ENCODE data around the gene KCNJ10.

The KCNJ10 gene

DNA sequence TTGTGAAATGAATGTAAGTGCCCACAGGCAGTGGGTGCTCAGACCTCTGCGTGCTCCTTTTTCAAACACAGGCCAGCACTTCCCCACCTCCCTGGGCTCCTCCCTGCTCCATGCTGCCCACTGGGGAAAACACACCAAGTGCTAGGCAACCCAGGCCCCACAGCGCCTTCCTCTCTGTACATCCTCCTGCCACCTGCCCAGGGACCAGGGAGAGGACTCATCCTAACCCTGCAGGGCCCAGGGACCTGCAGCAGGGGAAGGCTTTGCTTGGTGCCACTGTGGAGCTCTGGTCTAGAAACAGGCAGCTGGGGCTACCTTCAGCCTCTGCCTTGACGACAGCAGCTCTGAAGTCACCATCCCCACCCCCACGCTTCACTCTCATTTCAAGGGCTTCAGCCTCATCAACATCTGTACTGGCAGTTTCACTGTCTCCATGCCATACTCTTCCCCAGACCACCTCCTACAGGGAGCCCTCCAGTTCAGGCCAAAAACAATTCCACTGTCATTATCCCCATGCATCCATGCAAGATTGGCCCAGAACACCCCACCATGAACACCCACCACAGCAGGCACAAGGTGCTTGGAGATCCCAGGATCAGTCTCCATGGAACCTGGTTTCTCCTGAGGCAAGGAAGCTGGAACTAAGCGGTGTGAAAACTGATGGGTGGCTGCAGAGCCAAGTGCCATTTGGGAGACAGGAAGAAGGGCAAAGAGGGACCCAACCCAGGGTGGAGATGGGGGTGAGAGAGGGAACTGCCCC lies 27.4 kb upstream of the KCNJ10 start:
- TF ChIP-seq, protein P1, sequence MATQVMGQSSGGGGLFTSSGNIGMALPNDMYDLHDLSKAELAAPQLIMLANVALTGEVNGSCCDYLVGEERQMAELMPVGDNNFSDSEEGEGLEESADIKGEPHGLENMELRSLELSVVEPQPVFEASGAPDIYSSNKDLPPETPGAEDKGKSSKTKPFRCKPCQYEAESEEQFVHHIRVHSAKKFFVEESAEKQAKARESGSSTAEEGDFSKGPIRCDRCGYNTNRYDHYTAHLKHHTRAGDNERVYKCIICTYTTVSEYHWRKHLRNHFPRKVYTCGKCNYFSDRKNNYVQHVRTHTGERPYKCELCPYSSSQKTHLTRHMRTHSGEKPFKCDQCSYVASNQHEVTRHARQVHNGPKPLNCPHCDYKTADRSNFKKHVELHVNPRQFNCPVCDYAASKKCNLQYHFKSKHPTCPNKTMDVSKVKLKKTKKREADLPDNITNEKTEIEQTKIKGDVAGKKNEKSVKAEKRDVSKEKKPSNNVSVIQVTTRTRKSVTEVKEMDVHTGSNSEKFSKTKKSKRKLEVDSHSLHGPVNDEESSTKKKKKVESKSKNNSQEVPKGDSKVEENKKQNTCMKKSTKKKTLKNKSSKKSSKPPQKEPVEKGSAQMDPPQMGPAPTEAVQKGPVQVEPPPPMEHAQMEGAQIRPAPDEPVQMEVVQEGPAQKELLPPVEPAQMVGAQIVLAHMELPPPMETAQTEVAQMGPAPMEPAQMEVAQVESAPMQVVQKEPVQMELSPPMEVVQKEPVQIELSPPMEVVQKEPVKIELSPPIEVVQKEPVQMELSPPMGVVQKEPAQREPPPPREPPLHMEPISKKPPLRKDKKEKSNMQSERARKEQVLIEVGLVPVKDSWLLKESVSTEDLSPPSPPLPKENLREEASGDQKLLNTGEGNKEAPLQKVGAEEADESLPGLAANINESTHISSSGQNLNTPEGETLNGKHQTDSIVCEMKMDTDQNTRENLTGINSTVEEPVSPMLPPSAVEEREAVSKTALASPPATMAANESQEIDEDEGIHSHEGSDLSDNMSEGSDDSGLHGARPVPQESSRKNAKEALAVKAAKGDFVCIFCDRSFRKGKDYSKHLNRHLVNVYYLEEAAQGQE (IDR thresholded peaks at IDR 0.05; ENCODE audit: low read depth), result no peak
- TF ChIP-seq CREB1 (IDR thresholded peaks at IDR 0.05; ENCODE audit: low read depth) (no peak), FOXM1 (IDR thresholded peaks at IDR 0.05; ENCODE audit: borderline replicate concordance, low read depth) (no peak), TAF1 (IDR thresholded peaks at IDR 0.05; ENCODE audit: low read depth) (no peak), NFIC (IDR thresholded peaks at IDR 0.05) (no peak), TCF12 (IDR thresholded peaks at IDR 0.05; ENCODE audit: low read depth) (no peak), EP300 (IDR thresholded peaks at IDR 0.05; ENCODE audit: borderline replicate concordance) (no peak), YY1 (IDR thresholded peaks at IDR 0.05; ENCODE audit: low read depth) (no peak), TEAD4 (IDR thresholded peaks at IDR 0.05) (no peak), EGR1 (IDR thresholded peaks at IDR 0.05) (no peak), RAD21 (IDR thresholded peaks at IDR 0.05; ENCODE audit: low read depth) (no peak), CEBPB (IDR thresholded peaks at IDR 0.05) (no peak), ZBTB7A (IDR thresholded peaks at IDR 0.05; ENCODE audit: low read depth) (no peak)
- TF ChIP-seq, protein P2, sequence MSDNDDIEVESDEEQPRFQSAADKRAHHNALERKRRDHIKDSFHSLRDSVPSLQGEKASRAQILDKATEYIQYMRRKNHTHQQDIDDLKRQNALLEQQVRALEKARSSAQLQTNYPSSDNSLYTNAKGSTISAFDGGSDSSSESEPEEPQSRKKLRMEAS (IDR thresholded peaks at IDR 0.05), result no peak
- TF ChIP-seq, protein P3, sequence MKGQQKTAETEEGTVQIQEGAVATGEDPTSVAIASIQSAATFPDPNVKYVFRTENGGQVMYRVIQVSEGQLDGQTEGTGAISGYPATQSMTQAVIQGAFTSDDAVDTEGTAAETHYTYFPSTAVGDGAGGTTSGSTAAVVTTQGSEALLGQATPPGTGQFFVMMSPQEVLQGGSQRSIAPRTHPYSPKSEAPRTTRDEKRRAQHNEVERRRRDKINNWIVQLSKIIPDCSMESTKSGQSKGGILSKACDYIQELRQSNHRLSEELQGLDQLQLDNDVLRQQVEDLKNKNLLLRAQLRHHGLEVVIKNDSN (IDR thresholded peaks at IDR 0.05), result no peak

DNA sequence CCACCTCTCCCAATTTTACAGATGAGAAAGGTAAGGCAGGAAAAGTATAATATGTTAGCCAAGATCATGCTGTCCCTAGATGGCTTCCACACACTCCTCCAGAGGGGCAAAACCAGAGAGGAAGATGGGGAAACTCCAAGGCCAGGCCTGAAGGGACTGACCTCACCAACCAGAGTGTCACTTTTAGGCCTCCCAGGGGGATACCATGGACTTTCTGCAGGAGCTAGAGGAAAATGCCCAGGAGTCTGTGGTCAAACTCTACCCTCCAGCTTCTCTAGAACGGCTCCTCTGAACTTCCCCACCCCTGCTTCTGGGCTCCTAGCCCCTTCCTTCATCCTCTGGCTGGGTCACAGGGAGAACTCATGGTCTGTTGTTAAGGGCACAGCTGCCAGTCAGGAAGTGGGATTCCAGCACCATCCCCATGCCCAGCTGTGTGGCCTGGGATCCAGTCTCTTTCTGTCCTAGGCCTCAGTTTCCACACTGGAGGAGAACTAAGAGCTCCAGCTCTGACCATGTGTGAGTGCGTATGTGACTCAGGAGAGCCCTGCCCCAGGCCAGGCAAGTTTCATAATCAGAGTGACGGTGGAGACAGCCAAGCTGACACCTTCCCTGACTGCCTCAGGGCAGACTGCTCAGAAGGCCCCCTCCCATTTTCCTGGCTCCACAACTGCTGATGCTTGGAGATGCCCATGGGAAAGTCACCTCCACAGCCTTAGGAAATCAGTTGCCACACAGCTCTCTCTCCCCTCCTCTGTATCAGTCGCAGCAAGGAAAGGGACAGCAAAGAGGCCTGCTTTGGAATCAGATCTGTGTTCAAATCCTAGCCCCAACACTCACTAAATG lies 26.5 kb upstream of the KCNJ10 start:
- TF ChIP-seq, protein P2 (IDR thresholded peaks at IDR 0.05), result no peak
- TF ChIP-seq, protein P3 (IDR thresholded peaks at IDR 0.05), result no peak
- TF ChIP-seq FOXM1 (IDR thresholded peaks at IDR 0.05; ENCODE audit: borderline replicate concordance, low read depth) (no peak), EP300 (IDR thresholded peaks at IDR 0.05; ENCODE audit: borderline replicate concordance) (no peak), NFIC (IDR thresholded peaks at IDR 0.05) (no peak), EGR1 (IDR thresholded peaks at IDR 0.05) (no peak), TEAD4 (IDR thresholded peaks at IDR 0.05) (no peak), TCF12 (IDR thresholded peaks at IDR 0.05; ENCODE audit: low read depth) (no peak), ZBTB7A (IDR thresholded peaks at IDR 0.05; ENCODE audit: low read depth) (no peak), TAF1 (IDR thresholded peaks at IDR 0.05; ENCODE audit: low read depth) (no peak)
- TF ChIP-seq, protein P1 (IDR thresholded peaks at IDR 0.05; ENCODE audit: low read depth), result no peak

DNA sequence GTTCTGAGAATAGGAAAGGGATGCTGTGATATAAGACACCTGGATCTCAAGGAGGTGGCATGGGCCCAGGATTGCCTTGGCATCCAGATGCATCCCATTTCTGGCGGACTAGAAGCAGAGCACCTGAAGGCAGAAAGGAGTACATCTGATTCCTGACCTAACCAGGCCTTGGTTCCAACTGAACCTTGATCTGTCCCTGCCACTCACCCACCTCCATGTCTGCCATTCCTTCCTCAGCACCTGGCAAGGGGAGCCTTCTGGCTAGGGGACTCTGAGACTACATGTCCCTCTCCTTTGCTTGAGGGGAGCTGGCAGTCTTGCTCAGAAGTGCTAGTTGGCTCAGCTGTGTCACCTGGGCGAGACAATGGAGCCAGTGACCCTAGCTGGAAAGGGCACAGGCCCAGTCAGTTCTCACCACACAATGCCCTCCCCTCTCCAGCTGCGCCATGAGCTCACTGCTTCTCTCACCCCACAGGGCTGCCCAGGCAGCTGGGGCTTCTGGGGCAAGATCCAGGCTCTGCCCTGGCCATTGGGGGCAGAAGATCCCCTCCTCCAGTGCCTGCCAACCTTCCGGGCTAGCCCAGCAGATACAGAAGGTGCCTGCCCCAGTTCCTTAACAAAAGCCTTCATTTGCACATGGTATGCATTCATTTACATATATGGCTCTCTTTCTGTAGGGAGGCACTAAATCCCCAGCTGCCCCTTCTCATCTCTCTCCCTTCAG lies 25.6 kb upstream of the KCNJ10 start:
- TF ChIP-seq NFIC (IDR thresholded peaks at IDR 0.05) (no peak), FOXM1 (IDR thresholded peaks at IDR 0.05; ENCODE audit: borderline replicate concordance, low read depth) (no peak), EGR1 (IDR thresholded peaks at IDR 0.05) (no peak), YY1 (IDR thresholded peaks at IDR 0.05; ENCODE audit: low read depth) (no peak), CREB1 (IDR thresholded peaks at IDR 0.05; ENCODE audit: low read depth) (no peak)
- TF ChIP-seq, protein P1 (IDR thresholded peaks at IDR 0.05; ENCODE audit: low read depth), result no peak
